GM08714 (cell line): Measurements from ENCODE around the gene TGM4.
"Not testable (repeated sequence)": the region's sequence is repeated elsewhere in the genome, so short reads cannot be mapped to it uniquely, and the experiment has no call there.

Experiments used
- H3K4me3 ChIP-seq: fragments of 200-500 bp; sonication (Bioruptor generic); 2 replicates; pipeline ENCODE4 v1.5.1; 2014; ENCODE audit warnings: mild to moderate bottlenecking, low read length, inconsistent platforms
- ZNF274 ChIP-seq: IDR thresholded peaks from 2 replicates; pipeline ENCODE4 v1.6.1; 2012; ENCODE audit warnings: mild to moderate bottlenecking, low read depth, low read length

Gene TGM4

GRCh38 chr3:44942202-44942921, 68.0 kb downstream of the TGM4 start:
- TF ChIP-seq ZNF274: no peak
- H3K4me3 ChIP-seq: no peak overlapping the region

GRCh38 chr3:44948239-44948638, 73.8 kb downstream of the TGM4 start:
- no peak overlapping the region for H3K4me3 ChIP-seq
- TF ChIP-seq ZNF274: no peak

DNA sequence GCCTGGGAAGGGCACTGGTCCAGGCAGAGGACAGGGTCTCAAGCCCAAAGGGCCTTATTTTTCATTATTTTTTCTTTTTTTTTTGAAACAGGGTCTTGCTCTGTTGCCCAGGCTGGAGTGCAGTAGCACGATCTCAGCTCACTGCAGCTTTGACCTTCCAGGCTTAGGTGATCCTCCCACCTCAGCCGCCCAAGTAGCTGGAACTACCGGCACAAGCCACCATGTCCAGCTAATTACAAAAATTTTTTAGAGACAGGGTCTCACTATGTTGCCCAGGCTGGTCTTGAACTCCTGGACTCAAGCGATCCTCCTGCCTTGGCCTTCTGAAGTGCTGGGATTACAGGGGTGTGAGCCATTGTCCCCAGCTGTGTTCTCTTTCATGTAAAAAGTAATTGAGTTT, 75.4 kb downstream of the TGM4 start:
- not testable (repeated sequence) for H3K4me3 ChIP-seq

GRCh38 chr3:44950275-44950734, 75.9 kb downstream of the TGM4 start:
- H3K4me3 ChIP-seq: no peak overlapping the region
- no peak for TF ChIP-seq ZNF274

- no peak for TF ChIP-seq ZNF274
- no peak overlapping the region for H3K4me3 ChIP-seq
Observed at GRCh38 chr3:44952689-44953088, 78.3 kb downstream of the TGM4 start.

- no peak overlapping the region for H3K4me3 ChIP-seq
- TF ChIP-seq ZNF274: no peak
Observed at GRCh38 chr3:44954304-44954703, 79.9 kb downstream of the TGM4 start.

DNA sequence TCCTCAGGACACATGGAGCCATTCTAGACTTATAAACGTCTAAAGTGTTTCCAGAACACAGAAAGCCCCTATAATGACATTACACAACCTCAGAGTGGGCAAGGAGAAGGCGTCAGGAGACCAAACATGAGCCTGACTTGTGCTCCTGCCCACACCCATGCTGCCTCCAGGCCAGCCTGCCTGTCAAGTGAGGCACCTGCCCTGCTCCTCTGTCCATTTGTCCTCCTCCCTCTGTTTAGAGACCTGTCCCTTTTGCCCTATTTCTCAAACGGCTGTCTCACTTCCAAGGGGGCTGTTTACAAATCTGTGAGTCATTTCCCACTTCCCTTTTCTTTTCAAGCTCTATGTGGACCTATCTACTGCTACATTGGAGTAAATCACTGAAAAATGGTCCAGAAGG, 80.6 kb downstream of the TGM4 start:
- no peak for TF ChIP-seq ZNF274
- H3K4me3 ChIP-seq: no peak overlapping the region

DNA sequence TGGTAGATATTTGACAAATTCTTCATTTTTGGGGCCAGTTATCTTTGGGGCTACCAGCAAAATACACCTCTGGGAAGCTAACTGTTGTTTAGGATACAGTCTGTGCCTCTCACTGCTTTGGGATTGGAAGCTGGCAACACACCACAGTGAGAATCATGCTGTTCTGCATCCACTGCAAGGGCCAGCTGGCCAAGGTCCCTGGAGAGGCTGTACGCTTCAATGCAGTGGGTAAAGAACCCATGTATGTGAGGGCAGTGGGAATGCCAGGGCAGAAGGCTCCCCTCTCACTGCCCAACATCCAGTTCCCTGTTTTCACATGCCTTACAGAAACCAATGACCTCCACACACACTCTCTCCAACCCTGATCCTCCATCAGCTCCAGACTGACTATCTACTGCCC, 81.5 kb downstream of the TGM4 start:
- TF ChIP-seq ZNF274: no peak
- no peak overlapping the region for H3K4me3 ChIP-seq

DNA sequence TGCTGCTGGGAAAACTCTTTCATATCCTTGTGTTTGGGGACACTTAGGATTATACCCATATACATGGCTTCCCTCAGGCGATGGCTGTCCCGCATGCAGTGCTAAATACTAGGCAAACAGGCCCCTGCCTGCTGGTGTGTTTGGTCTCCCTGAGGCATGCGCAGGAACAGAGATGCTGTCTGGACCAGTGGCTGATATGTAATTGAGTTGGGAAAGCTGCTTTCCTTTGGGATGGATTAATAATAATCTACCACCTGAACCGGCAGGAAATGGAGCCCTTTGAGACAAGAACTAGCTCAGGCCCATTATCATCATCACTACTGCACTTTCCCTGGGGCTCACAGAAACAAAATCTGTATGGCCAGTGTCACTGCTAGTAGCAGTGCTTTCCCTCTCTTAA, 83.6 kb downstream of the TGM4 start:
- TF ChIP-seq ZNF274: no peak
- no peak overlapping the region for H3K4me3 ChIP-seq

DNA sequence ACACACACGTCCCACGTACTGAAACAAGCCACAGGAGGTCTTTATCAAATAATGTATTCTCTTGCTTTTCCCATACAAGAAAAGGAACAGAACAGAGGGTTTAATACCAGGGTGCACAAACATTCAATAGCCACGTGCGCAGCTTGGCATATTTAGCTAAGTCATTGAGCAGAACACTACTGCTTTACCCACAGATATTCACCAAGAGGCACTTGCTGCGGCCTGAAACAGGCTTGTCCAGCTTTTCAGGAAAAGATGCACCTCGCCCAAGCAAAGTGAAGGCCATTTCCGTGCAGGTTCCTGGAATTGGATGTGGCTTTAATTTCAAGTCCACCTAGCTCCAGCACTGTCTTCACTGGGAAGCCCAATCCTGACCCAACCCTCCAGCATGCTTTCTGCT, 84.0 kb downstream of the TGM4 start:
- no peak for TF ChIP-seq ZNF274
- no peak overlapping the region for H3K4me3 ChIP-seq

- no peak overlapping the region for H3K4me3 ChIP-seq
- no peak for TF ChIP-seq ZNF274
Observed at GRCh38 chr3:44960387-44961026, 86.1 kb downstream of the TGM4 start.

DNA sequence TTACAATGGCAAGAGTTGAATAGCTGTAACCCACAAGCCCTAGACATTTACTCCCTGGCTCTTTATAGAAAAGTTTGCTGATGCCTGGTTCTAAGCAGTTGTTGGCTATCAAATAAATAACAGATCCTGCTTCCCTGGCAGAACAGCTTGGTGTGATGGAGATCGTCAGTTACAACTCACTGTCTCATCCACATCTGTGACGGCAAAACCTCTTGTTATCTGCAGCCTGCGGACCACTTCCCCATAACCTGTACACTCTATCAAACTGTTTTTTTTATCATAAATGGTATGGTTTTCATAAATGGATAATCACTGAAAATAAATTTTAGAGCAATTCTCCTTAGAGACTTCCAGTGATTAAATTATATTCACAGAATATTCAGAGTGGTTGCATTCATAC, 87.5 kb downstream of the TGM4 start:
- TF ChIP-seq ZNF274: no peak

DNA sequence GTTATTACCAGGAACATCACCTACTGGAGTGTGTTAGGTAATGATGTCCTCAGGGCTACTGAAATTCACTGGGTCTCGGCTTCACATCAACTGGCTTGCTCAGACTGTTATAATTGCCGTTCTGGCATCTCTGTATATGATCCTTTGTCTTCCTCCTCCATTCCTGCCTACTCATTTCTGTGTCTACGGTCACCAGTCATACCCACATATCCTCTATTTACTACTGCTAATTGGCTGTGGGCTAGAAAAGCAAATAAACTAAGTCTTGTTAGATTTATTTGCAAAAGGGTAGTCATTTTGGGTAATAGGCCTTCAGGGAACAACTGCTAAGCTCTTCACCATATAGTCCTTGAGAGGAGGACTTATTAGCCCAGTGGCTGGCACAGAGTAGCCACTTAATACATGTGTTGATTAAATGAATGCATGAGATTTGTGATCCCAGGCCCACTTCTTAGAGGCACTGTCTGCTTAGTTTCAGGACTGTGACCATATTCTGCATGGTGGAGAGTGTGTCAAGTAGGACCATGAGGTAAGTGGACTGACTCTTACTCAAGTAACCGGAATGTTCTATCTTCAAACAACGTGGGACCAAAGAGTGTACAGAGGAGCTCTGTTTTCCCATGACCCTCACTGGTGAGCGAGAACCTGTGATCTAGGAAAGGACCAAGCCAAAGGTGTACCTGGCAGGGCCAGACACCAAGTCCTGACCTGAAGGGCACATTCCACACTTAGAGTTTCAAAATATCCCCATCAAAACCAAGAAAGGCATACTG, 88.4 kb downstream of the TGM4 start:
- TF ChIP-seq ZNF274: no peak
- no peak overlapping the region for H3K4me3 ChIP-seq

More for the DNA sequence above, 87.5 kb downstream of the TGM4 start:
- H3K4me3 ChIP-seq: no peak overlapping the region

DNA sequence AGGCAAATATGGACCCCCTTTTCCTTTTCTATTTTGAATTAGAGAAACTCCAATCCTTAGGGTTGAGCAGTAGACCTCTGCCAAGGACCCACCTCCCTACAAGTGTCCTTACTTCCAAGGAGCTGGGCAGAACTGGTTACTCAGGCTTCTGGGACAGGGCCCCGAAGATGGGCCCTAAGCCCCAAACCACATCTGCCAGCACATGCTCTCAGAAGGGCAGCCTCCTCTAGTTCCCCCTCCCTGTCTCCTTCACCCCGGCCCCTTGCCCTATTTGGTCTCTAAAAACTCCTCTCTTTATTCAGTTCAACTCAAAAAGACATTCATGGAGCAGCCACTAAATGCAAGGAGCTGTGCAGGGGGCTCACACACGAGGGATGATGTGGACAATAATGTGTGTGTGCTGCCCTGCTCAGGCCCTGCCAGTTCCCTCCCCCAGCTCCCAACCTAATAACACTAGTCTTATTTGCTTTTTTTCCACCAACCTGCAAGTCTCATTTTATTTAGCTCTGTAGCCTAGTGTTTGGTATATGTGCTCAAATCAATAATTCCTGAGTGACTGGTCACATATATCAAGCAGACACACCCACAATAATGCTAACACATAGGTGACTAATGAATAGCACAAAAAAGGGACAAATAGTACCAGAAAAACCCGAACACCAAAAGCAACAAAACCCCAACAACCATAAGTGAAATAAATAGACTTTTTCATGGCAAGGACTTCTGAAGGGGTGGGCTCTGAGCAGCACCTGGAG, 89.3 kb downstream of the TGM4 start:
- no peak for TF ChIP-seq ZNF274
- no peak overlapping the region for H3K4me3 ChIP-seq
